Caco-2 (cell line): ENCODE results near the gene TEDC2. TPM values are rescaled to one million over a fixed set of nuclear protein-coding genes. Genes with fewer than 3 reads are reported as not detected.

ENCODE experiments used
- BruUV-seq: library from RNA; stranded (reverse); fragments of 400-500 nt; replicated peaks from 2 replicates; lab custom pipeline; 2021; lab: Mats Ljungman, UMichigan
- CTCF ChIA-PET: fragments of 300-600 bp; sonication (Branson Sonifier 250); formaldehyde crosslinking; loops from one replicate; lab custom pipeline; 2022; ENCODE audit warnings: antibody characterized with exemption; lab: Charles Lee
- POLR2A ChIA-PET: fragments of 300-600 bp; sonication (Branson Sonifier 250); formaldehyde crosslinking; loops from one replicate; lab custom pipeline; 2022; ENCODE audit warnings: antibody characterized with exemption; lab: Charles Lee
- DNase-seq, 2 experiments: peaks; one replicate each; pipeline versions ENCODE4 v3.0.0 to v3.0.0-alpha.2; 2020 to 2022
- H3K27me3 ChIP-seq: replicated peaks from 2 replicates; pipeline ENCODE4 v1.6.0; 2011; ENCODE audit warnings: low read length; ENCODE audit not compliant: control insufficient read depth, insufficient read depth
- H3K36me3 ChIP-seq: 2 replicates; pipeline ENCODE4 v1.5.1; 2011; ENCODE audit warnings: low read length; ENCODE audit not compliant: control insufficient read depth, insufficient read depth
- H3K4me1 ChIP-seq: fragments of 250-450 bp; sonication (Bioruptor Pico); 2 replicates; pipeline ENCODE4 v1.5.1; 2020; ENCODE audit warnings: mild to moderate bottlenecking
- H3K4me3 ChIP-seq: 2 replicates; pipeline ENCODE4 v1.5.1; 2011; ENCODE audit warnings: low read depth, mild to moderate bottlenecking, control low read depth, low read length
- H3K9me3 ChIP-seq: fragments of 250-450 bp; sonication (Bioruptor Pico); 2 replicates; pipeline ENCODE4 v1.5.1; 2020; ENCODE audit warnings: mild to moderate bottlenecking, moderate library complexity
- H3K27ac Mint-ChIP-seq: one replicate; pipeline ENCODE4 v1.8.0; 2022; ENCODE audit warnings: mixed read lengths; ENCODE audit not compliant: unreplicated experiment
- H3K27me3 Mint-ChIP-seq: one replicate; pipeline ENCODE4 v1.8.0; 2022; ENCODE audit warnings: mixed read lengths; ENCODE audit not compliant: insufficient read depth, unreplicated experiment
- H3K36me3 Mint-ChIP-seq: one replicate; pipeline ENCODE4 v1.8.0; 2022; ENCODE audit warnings: mild to moderate bottlenecking, mixed read lengths; ENCODE audit not compliant: insufficient read depth, unreplicated experiment
- H3K4me1 Mint-ChIP-seq: one replicate; pipeline ENCODE4 v1.8.0; 2022; ENCODE audit warnings: low read depth, mixed read lengths; ENCODE audit not compliant: unreplicated experiment
- H3K4me3 Mint-ChIP-seq: one replicate; pipeline ENCODE4 v1.8.0; 2022; ENCODE audit warnings: mild to moderate bottlenecking, moderate library complexity, mixed read lengths; ENCODE audit not compliant: unreplicated experiment
- H3K9me3 Mint-ChIP-seq: one replicate; pipeline ENCODE4 v1.8.0; 2022; ENCODE audit warnings: mixed read lengths; ENCODE audit not compliant: unreplicated experiment
- CTCF ChIP-seq, 2 experiments: fragments of 200-600 bp in 1 of 2; IDR thresholded peaks; 1 replicate in 1 of 2; 2 replicates in 1 of 2; pipeline versions ENCODE4 v1.5.1 to v1.8.0; 2011 to 2022; ENCODE audit warnings: antibody characterized with exemption in 1 of 2, control low read depth in 1 of 2, inconsistent platforms in 1 of 2, low read depth in 1 of 2, low read length in 1 of 2, mild to moderate bottlenecking in 1 of 2, moderate library complexity in 1 of 2; ENCODE audit not compliant: insufficient read depth in 1 of 2, severe bottlenecking in 1 of 2, unreplicated experiment in 1 of 2
- intact Hi-C: fragments of 100-400 bp; cut with micrococcal nuclease; formaldehyde crosslinking; loops from one replicate; pipeline ENCODE4 v1.10.0; 2022; ENCODE audit not compliant: unreplicated experiment
- total RNA-seq: library from RNA; stranded (reverse); gene quantifications from 2 replicates; pipeline ENCODE4 v1.2.3, GENCODE V29; 2022

The TEDC2 gene
- total RNA-seq, 1 experiment from 2014 or later = 29.0 TPM

DNA sequence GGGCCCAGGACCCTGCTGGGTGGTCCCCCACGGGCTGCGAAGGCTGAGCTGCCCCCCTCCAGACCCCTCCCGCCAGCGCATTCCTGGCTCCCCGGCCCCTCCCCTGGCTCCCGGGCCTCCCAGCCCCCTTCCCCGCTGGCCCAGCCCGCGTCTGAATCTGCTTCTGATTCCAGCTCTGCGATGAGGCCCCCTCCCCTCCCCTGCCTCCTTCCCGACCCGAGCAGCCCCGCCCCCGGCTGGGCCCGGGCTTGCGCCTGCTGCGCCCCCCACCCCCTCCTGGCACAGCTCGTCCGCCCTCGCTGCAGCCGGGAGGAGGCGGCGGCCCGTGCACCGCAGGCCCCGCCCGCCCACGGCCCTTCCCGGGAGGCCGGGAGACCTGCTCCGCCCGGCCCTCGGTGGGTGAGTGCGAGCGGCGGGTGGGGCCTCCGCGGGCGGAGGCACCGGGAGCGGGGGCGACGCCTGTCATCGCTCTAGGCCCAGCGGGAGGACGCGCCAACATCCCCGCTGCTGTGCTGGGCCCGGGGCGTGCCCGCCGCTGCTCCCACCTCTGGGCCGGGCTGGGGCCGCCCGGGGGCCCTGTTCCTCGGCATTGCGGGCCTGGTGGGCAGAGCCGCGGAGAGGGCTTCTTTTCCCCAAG lies 11.2 kb downstream of the TEDC2 start, which contains the start of gene NTN3:
Gene NTN3, plus strand, starts transcription at position 282 of the 637 bp plus-strand sequence. CDS start 405 bp downstream, outside the sequence.
- H3K36me3 ChIP-seq = no peaks in the 10 kb centered on the region
- no peaks in the 10 kb centered on the region for H3K9me3 Mint-ChIP-seq
- peaks cover 38% of the 10 kb centered on the region for H3K4me1 ChIP-seq
- CTCF ChIA-PET = interaction anchor here (0.7 kb wide), 1 partner anchor 389 kb away, joined by 4 read pairs; no protein-coding TSS in a partner anchor
- H3K4me3 Mint-ChIP-seq = peak within 1 kb of the TSS; percentile 45
- intact Hi-C loops = no loop called here
- peak in 1 of 2 experiments; percentile 55 for DNase-seq
- H3K27me3 Mint-ChIP-seq = no peaks in the 10 kb centered on the region
- H3K4me1 Mint-ChIP-seq = peaks cover 11% of the 10 kb centered on the region
- peak within 1 kb of the TSS; percentile 14 for H3K4me3 ChIP-seq
- no TSS peak for BruUV-seq
- H3K27me3 ChIP-seq = no peaks in the 10 kb centered on the region
- POLR2A ChIA-PET = interaction anchor here (1.0 kb wide), 1 partner anchor 12 kb away, joined by 4 read pairs; the partner anchor contains the start of gene TEDC2
- no peak for TF ChIP-seq CTCF (IDR thresholded peaks at IDR 0.05; ENCODE audit: insufficient read depth in 1 of 2, low read depth in 1 of 2, low read length in 1 of 2, severe bottlenecking in 1 of 2, unreplicated experiment in 1 of 2)
- H3K36me3 Mint-ChIP-seq = peaks cover 10% of the 10 kb centered on the region
- H3K27ac Mint-ChIP-seq = no peak within 1 kb of the TSS
- H3K9me3 ChIP-seq = no peaks in the 10 kb centered on the region

DNA sequence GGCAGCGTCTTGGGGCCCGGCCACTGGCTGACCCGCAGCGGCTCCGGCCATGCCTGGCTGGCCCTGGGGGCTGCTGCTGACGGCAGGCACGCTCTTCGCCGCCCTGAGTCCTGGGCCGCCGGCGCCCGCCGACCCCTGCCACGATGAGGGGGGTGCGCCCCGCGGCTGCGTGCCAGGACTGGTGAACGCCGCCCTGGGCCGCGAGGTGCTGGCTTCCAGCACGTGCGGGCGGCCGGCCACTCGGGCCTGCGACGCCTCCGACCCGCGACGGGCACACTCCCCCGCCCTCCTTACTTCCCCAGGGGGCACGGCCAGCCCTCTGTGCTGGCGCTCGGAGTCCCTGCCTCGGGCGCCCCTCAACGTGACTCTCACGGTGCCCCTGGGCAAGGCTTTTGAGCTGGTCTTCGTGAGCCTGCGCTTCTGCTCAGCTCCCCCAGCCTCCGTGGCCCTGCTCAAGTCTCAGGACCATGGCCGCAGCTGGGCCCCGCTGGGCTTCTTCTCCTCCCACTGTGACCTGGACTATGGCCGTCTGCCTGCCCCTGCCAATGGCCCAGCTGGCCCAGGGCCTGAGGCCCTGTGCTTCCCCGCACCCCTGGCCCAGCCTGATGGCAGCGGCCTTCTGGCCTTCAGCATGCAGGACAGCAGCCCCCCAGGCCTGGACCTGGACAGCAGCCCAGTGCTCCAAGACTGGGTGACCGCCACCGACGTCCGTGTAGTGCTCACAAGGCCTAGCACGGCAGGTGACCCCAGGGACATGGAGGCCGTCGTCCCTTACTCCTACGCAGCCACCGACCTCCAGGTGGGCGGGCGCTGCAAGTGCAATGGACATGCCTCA lies 12.0 kb downstream of the TEDC2 start:
- intact Hi-C loops = no loop called here
- CTCF ChIA-PET = interaction anchor here (0.7 kb wide), 1 partner anchor 390 kb away, joined by 4 read pairs; no protein-coding TSS in a partner anchor

More for the DNA sequence above, 12.0 kb downstream of the TEDC2 start:
- Mint-ChIP-seq H3K27me3 (no peaks in the 10 kb centered on the region), H3K9me3 (no peaks in the 10 kb centered on the region), H3K4me1 (peaks cover 11% of the 10 kb centered on the region), H3K4me3 (peak overlapping the region; percentile 45), H3K27ac (no peak overlapping the region), H3K36me3 (peaks cover 10% of the 10 kb centered on the region)
- no peak for DNase-seq
- H3K4me1 ChIP-seq = peaks cover 38% of the 10 kb centered on the region
- no peaks in the 10 kb centered on the region for H3K27me3 ChIP-seq
- no peaks in the 10 kb centered on the region for H3K9me3 ChIP-seq
- BruUV-seq = no TSS peak
- POLR2A ChIA-PET = interaction anchor here (1.0 kb wide), 1 partner anchor 12 kb away, joined by 4 read pairs; the partner anchor contains the start of gene TEDC2
- H3K36me3 ChIP-seq = no peaks in the 10 kb centered on the region
- TF ChIP-seq CTCF (IDR thresholded peaks at IDR 0.05; ENCODE audit: insufficient read depth in 1 of 2, low read depth in 1 of 2, low read length in 1 of 2, severe bottlenecking in 1 of 2, unreplicated experiment in 1 of 2) = no peak
- H3K4me3 ChIP-seq = peak overlapping the region; percentile 14; the same call in 1 of the 2 replicates
